Lung microvascular endothelial cell (primary cell): ENCODE measurements around the gene ITIH3. TPM values are rescaled to one million over a fixed set of nuclear protein-coding genes. Genes with fewer than 3 reads are reported as not detected.
"Not testable (repeated sequence)": the region's sequence is repeated elsewhere in the genome, so short reads cannot be mapped to it uniquely, and the experiment has no call there.

ENCODE experiments used
- DNase-seq, 2 donors: peaks; one replicate each; pipeline versions ENCODE4 v3.0.0 to v3.0.0-alpha.2; 2010; ENCODE audit warnings: low read depth in 2 of 2
- total RNA-seq: library from RNA; depleted of rRNA; stranded (reverse); fragments of >200 nt; gene quantifications from 2 replicates; pipeline ENCODE4 v1.2.1, GENCODE V29; 2014

The ITIH3 gene, protein sequence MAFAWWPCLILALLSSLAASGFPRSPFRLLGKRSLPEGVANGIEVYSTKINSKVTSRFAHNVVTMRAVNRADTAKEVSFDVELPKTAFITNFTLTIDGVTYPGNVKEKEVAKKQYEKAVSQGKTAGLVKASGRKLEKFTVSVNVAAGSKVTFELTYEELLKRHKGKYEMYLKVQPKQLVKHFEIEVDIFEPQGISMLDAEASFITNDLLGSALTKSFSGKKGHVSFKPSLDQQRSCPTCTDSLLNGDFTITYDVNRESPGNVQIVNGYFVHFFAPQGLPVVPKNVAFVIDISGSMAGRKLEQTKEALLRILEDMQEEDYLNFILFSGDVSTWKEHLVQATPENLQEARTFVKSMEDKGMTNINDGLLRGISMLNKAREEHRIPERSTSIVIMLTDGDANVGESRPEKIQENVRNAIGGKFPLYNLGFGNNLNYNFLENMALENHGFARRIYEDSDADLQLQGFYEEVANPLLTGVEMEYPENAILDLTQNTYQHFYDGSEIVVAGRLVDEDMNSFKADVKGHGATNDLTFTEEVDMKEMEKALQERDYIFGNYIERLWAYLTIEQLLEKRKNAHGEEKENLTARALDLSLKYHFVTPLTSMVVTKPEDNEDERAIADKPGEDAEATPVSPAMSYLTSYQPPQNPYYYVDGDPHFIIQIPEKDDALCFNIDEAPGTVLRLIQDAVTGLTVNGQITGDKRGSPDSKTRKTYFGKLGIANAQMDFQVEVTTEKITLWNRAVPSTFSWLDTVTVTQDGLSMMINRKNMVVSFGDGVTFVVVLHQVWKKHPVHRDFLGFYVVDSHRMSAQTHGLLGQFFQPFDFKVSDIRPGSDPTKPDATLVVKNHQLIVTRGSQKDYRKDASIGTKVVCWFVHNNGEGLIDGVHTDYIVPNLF
- 0.22 and 0.60 TPM in 2 replicates for total RNA-seq

GRCh38 chr3:52794612-52795099, at the start of gene ITIH3:
ITIH3 (plus strand) TSS chr3:52794796; CDS start chr3:52794804, 8 bp downstream.
- DNase-seq = no peak

DNA sequence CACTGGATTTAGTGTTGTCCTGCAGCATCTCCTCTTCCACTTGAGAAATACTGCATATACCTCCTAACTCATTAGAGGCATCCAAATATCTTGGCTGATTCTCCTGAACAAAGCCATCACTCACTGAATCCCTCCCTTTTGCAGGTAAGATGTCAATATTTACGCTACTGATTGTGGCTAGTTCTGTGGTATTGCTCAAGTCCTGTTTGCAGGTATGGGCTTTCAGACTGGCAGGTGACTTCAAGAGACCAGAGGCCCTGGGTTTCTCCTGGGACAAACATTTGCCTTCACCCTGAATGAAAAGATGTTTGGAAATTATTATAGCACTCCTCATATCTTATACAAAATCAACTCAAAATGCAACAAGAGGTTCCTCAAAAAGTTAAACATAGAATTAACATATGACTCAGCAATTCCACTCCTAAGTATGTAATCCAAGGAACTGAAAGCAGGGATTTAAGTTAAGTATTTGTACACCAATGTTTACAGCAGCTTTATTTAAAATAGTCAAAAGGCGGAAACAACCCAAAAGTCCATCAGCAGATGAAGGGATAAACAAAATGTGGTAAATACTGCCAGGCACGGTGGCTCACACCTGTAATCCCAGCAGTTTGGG, 42.4 kb upstream of the ITIH3 start:
- DNase-seq = no peak

DNA sequence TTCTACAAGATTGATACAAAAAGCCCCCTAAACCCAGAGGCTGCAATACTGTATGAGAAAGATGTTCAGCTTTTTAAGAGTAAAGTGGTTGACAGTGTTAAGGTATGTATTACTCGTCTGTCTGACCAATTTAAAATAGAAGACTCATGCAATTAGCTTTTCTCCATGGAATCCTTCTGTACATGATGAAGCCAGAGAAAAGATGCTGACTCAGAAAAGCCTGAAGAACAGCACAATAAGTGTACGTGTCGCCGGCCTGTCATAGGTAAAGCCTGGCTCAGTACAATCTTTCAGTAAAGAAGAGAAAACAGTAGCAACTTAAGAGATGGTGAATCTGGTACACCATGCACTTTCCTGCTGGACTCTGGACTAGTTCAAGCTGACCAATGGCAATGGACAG, 40.2 kb upstream of the ITIH3 start:
- DNase-seq = no peak

GRCh38 chr3:52756141-52756540, 38.5 kb upstream of the ITIH3 start:
- no peak for DNase-seq

GRCh38 chr3:52763466-52763865, 31.1 kb upstream of the ITIH3 start:
- peak; percentile 22 to 27 for DNase-seq

DNA sequence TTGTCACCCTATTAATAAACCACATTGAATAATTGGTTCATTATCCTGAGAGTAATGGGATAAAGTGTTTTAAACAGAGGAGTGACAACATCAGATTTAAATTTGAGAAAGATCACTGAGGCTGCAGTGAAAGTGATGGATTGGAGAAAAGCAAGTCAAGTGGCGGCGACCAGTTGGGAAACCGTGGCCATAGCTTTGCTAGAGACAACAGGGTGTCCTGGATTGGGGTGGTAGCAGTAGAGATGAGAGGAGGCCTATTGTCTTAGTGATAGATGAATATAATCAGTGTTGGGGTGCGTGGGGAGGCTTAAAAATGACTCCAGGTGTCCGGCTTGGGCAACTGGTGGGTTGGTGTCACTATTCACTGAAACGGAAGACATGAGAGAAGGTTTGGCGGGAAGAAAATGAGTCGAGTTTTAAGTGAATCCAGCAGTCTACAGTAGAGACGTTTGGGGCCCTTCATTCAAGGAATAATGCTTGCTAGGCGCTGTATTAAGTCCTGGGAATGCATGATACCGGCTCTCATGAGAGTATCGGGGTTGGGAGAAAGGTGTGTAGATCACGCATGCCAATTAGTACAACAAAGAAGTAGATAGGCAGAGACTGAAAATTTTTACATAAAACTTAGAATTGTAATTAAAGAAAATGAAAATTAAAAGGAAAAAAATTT, 24.7 kb upstream of the ITIH3 start:
- DNase-seq = no peak

GRCh38 chr3:52770496-52771333, 23.9 kb upstream of the ITIH3 start, which contains the start of gene NEK4:
NEK4 (minus strand) TSS chr3:52770940; CDS start chr3:52770746, 194 bp downstream.
- peak; percentile 90 to 94 for DNase-seq

DNA sequence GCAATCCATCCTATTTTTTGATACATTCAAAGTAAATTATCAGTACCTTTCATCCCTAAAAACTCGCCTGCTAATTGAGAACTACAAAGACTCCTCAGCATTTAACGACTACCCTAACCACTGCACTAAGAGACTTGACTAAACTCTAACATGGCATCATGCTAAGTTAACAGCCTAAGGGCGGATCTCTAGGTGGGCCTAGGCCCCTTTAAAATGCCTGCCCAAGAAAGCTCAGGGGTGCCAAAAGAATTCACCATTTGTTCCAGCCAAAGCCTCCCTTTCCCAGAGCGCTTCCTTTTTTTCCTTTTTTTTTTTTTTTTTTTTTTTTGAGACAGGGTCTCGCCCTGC, 23.3 kb upstream of the ITIH3 start:
- no peak for DNase-seq

GRCh38 chr3:52771702-52772101, 22.9 kb upstream of the ITIH3 start:
- DNase-seq = no peak

- DNase-seq = no peak
Observed at GRCh38 chr3:52773361-52774065, 21.1 kb upstream of the ITIH3 start.

- no peak for DNase-seq
Observed at GRCh38 chr3:52774066-52774713, 20.4 kb upstream of the ITIH3 start.

DNA sequence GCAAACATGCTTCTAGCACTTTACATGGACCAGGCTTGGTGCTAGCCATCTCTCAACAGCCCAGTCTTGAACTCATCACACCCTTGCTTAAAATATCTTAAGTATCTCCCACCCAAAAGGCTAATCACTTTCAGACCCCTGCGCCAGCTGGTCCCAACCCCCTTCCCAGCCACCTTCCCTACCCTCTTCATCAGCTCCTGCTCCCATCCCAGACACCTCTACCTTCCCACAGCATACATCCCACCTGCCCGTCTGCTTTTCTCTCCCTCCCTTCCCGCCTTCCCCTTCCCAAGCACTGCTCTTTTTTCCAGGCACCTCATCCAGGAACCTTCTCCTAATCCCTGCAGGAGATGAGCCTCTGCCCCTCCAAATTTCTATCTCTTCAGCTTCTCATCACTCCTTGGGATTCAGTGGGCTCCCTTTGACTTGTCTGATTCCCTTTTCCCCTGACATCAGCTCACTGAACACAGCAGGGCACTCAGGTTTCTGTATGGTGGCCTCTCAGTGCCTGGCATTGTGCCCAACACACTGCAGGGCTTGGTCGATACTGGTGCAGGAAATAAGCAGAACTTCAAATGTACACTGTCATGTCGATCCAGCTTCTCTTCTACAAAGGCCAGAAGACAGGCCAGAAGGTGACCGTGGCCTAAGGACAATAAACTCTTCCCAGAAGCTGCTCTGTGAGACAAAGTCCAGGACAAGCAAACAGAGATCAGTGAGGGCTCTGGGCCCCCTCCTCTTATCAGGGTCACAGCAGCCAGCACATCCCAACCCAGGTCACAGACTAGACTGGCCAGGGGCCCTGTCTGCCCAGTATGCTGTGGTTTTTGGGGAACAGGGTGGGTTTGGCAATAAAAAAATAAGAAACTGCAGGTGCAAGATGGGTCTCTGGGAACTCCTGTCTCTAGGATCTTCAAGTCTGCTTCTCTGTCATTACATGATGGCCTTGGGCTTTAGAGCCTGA, 19.4 kb upstream of the ITIH3 start:
- peak in 1 of 2 donors; percentile 17 for DNase-seq

- no peak for DNase-seq
Observed at GRCh38 chr3:52775877-52776276, 18.7 kb upstream of the ITIH3 start.

DNA sequence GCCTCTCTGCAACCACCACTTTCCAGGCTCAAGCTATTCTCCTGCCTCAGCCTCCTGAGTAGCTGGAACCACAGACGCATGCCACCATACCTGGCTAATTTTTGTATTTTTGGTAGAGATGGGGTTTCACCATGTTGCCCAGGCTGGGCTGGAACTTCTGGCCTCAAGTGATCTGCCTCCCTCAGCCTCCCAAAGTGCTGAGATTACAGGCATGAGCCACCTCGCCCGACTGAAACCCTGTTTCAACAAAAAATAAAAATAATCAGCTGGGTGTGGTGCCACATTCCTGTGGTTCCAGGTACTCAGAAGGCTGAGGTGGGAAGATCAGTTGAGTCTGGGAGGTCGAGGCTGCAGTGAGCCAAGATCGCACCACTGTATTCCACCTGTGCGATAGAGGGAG, 18.1 kb upstream of the ITIH3 start:
- not testable (repeated sequence) for DNase-seq

- no peak for DNase-seq
Observed at GRCh38 chr3:52777127-52777958, 17.3 kb upstream of the ITIH3 start, which contains the start of gene ITIH1. ITIH1 (plus strand) TSS chr3:52777599; CDS start chr3:52777616, 17 bp downstream.

DNA sequence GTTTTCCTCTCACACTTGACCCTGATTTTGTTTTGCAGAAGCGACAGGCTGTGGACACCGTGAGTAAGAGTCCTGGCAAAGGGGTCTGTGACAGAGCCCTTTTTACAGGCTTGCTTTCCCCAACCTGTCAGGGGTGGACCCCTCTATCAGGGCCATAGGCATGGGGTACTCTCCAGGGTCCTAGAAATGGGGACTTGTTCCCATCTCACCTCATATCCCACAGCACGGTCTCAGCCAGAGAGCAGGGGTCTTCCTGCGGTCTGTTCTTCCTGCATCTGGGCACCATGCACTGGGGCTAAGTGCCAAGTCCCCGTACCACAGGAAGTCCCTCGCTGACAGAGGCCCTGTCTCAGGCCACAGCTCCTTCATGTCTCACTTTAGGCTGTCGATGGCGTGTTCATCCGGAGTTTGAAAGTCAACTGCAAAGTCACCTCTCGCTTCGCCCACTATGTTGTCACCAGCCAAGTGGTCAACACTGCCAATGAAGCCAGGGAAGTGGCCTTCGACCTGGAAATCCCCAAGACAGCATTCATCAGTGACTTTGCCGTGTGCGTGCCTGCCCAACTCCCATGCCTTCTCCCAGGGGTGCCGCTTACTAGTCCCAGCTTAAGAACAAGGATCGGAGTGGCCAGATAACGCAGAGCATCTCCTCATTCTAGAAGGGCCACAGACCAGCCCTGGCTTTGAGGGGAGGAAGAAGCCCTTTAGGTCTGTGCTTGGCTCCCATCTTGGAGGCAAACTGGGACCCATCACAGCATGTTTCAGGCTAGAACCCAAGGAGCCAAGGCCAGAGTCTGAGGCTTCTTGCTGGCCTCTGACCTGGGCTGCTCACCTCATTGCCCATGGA, 16.4 kb upstream of the ITIH3 start:
- DNase-seq = no peak
